HEK293T (cell line): ENCODE data around the gene TLX3.

ENCODE experiments used
- CTCF ChIA-PET: fragments of 350-600 bp; formaldehyde crosslinking; extraction: SDS; loops from one replicate; lab custom pipeline; 2021; ENCODE audit warnings: antibody characterized with exemption, inconsistent platforms; lab: Yijun Ruan, JAX
- POLR2A ChIA-PET: fragments of 350-600 bp; formaldehyde crosslinking; extraction: SDS; loops from one replicate; lab custom pipeline; 2020; ENCODE audit warnings: antibody characterized with exemption, inconsistent platforms; lab: Yijun Ruan, JAX
- DNase-seq: peaks from one replicate; pipeline ENCODE4 v3.0.0; 2012; ENCODE audit warnings: mixed read lengths; ENCODE audit errors: extremely low spot score
- ARNT ChIP-seq: fragments of 450-650 bp; IDR thresholded peaks from 2 replicates; pipeline ENCODE4 v1.6.1; 2017; ENCODE audit warnings: mild to moderate bottlenecking
- BHLHE40 ChIP-seq: fragments of 450-650 bp; IDR thresholded peaks from 2 replicates; pipeline ENCODE4 v1.6.1; 2016; ENCODE audit warnings: mild to moderate bottlenecking, moderate library complexity, borderline replicate concordance
- CTBP1 ChIP-seq: fragments of 450-650 bp; IDR thresholded peaks from 2 replicates; pipeline ENCODE4 v1.6.1; 2016; ENCODE audit warnings: borderline replicate concordance
- ELF4 ChIP-seq: fragments of 450-650 bp; IDR thresholded peaks from 2 replicates; pipeline ENCODE4 v1.6.1; 2017; ENCODE audit warnings: antibody characterized with exemption
- FOXA1 ChIP-seq: fragments of 450-650 bp; IDR thresholded peaks from 2 replicates; pipeline ENCODE4 v1.6.1; 2016; ENCODE audit warnings: mild to moderate bottlenecking
- FOXK2 ChIP-seq: fragments of 450-650 bp; IDR thresholded peaks from 2 replicates; pipeline ENCODE4 v1.6.1; 2016; ENCODE audit warnings: mild to moderate bottlenecking
- FOXM1 ChIP-seq: fragments of 450-650 bp; IDR thresholded peaks from 2 replicates; pipeline ENCODE4 v1.6.1; 2017; ENCODE audit warnings: mild to moderate bottlenecking, borderline replicate concordance
- HDGF ChIP-seq: fragments of 450-650 bp; IDR thresholded peaks from 2 replicates; pipeline ENCODE4 v1.6.1; 2017; ENCODE audit warnings: antibody characterized with exemption, borderline replicate concordance
- L3MBTL2 ChIP-seq: fragments of 450-650 bp; conservative IDR thresholded peaks from 2 replicates; pipeline ENCODE4 v1.6.1; 2016; ENCODE audit warnings: mild to moderate bottlenecking
- LEF1 ChIP-seq: fragments of 450-650 bp; IDR thresholded peaks from 2 replicates; pipeline ENCODE4 v1.6.1; 2017; ENCODE audit warnings: mild to moderate bottlenecking, borderline replicate concordance
- NFRKB ChIP-seq: fragments of 450-650 bp; IDR thresholded peaks from 2 replicates; pipeline ENCODE4 v1.6.1; 2016; ENCODE audit warnings: mild to moderate bottlenecking, moderate library complexity
- SP1 ChIP-seq: fragments of 450-650 bp; IDR thresholded peaks from 2 replicates; pipeline ENCODE4 v1.6.1; 2017
- SUZ12 ChIP-seq: fragments of 450-650 bp; IDR thresholded peaks from 2 replicates; pipeline ENCODE4 v1.6.1; 2016; ENCODE audit warnings: mild to moderate bottlenecking
- TARDBP ChIP-seq: fragments of 450-650 bp; IDR thresholded peaks from 2 replicates; pipeline ENCODE4 v1.6.1; 2016
- ZNF384 ChIP-seq: fragments of 450-650 bp; IDR thresholded peaks from 2 replicates; pipeline ENCODE4 v1.6.1; 2016
- TF ChIP-seq, protein P1 (sequence below): fragments of 450-650 bp; IDR thresholded peaks from 2 replicates; pipeline ENCODE4 v1.6.1; 2016

The TLX3 gene

DNA sequence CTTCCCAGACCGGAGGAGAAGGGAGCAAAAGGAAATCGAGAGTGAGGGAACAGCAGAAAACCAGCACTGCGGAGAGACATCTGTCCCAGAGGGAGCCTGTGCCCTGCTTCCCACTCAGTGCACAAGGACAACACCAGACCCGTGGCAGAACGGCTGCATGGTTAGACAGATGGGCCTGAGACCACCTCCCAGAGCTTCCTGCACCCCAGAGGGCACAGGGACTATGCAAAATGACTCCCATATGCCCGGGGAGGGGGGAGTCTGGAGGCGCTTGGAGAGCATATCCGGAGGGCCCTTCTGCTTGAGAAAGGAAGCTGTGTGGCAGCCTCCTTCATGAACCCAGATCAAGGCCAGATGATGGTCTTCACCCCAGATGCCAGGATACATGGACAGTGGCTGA is 26.6 kb downstream of the TLX3 start:
- TF ChIP-seq LEF1, result no peak
- TF ChIP-seq NFRKB, result no peak
- no peak for TF ChIP-seq ARNT
- no peak for TF ChIP-seq FOXK2
- TF ChIP-seq SP1, result no peak
- TF ChIP-seq TARDBP, result no peak
- no peak for DNase-seq

GRCh38 chr5:171336521-171337209 is 27.6 kb downstream of the TLX3 start:
- TF ChIP-seq L3MBTL2, result no peak
- TF ChIP-seq CTBP1, result no peak
- TF ChIP-seq SUZ12, result no peak
- TF ChIP-seq, protein P1, sequence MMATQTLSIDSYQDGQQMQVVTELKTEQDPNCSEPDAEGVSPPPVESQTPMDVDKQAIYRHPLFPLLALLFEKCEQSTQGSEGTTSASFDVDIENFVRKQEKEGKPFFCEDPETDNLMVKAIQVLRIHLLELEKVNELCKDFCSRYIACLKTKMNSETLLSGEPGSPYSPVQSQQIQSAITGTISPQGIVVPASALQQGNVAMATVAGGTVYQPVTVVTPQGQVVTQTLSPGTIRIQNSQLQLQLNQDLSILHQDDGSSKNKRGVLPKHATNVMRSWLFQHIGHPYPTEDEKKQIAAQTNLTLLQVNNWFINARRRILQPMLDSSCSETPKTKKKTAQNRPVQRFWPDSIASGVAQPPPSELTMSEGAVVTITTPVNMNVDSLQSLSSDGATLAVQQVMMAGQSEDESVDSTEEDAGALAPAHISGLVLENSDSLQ, result no peak
- no peak for TF ChIP-seq SP1
- TF ChIP-seq NFRKB, result no peak
- TF ChIP-seq LEF1, result no peak
- ChIA-PET POLR2A (no interaction called here), CTCF (interaction anchor here (0.8 to 1.4 kb wide), 7 partner anchors 63 to 591 kb away, joined by 3 to 9 read pairs (median 5); no protein-coding TSS in a partner anchor)
- no peak for DNase-seq

More for the DNA sequence above, 26.6 kb downstream of the TLX3 start:
- ChIA-PET CTCF (interaction anchor here (0.9 to 1.3 kb wide), 2 partner anchors 128 to 376 kb away, joined by 3 to 5 read pairs; no protein-coding TSS in a partner anchor), POLR2A (no interaction called here)

DNA sequence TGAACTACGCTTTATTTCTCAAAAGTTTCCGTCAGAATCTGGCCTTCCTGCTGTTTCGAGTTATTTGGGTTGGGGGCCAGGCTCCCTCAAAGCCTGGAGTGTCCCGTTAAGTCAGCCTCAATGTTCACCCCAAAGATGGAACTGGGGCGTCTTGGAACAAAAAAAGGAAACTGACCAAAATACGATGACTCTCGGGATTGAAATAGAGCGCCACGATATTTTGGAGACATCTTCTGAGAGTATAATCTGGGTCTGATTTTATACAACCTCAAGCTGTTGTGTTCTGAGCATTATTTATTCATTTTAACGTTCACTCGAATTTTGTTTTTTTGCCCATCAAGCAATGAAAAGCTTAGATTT is 28.1 kb downstream of the TLX3 start:
- DNase-seq, result no peak

DNA sequence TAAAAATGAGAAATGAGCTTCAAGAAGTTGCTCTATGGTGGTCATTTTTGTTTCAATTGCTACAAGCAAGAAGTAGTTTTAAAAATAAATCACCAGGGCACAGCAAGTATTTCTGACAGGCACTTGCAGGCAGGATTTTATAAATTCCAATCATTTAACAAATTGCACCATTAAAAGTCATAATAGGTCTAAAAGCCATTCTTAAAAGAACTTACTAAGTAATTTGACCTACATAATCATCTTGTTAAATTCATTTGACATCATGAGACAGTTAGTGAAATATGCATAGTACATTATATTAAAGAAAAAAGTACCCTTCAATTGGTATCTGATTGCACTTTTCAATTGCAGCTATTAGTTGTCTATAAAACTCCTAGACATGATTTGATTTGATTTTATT is 31.0 kb downstream of the TLX3 start:
- CTCF ChIA-PET, result interaction anchor here (1.5 to 5.0 kb wide), 2 partner anchors 12 to 132 kb away, joined by 4 to 39 read pairs; no protein-coding TSS in a partner anchor
- no peak for TF ChIP-seq ELF4
- TF ChIP-seq, protein P1, result peak; percentile 83
- no peak for DNase-seq
- POLR2A ChIA-PET, result interaction anchor here (0.9 kb wide), 1 partner anchor 31 kb away, joined by 3 read pairs; no protein-coding TSS in a partner anchor

More for the DNA sequence above, 28.1 kb downstream of the TLX3 start:
- CTCF ChIA-PET, result interaction anchor here (0.7 to 1.4 kb wide), 6 partner anchors 64 to 592 kb away, joined by 3 to 9 read pairs (median 4); no protein-coding TSS in a partner anchor
- no peak for TF ChIP-seq ELF4
- no peak for TF ChIP-seq FOXK2
- no peak for TF ChIP-seq NFRKB
- no peak for TF ChIP-seq HDGF
- TF ChIP-seq, protein P1, result no peak
- TF ChIP-seq LEF1, result no peak
- TF ChIP-seq CTBP1, result no peak
- TF ChIP-seq BHLHE40, result no peak
- no peak for TF ChIP-seq FOXM1
- TF ChIP-seq ARNT, result no peak
- TF ChIP-seq ZNF384, result no peak
- POLR2A ChIA-PET, result no interaction called here

GRCh38 chr5:171340491-171340890 is 31.4 kb downstream of the TLX3 start:
- ChIA-PET POLR2A (interaction anchor here (0.9 kb wide), 1 partner anchor 32 kb away, joined by 3 read pairs; no protein-coding TSS in a partner anchor), CTCF (interaction anchor here (0.6 to 5.0 kb wide), 4 partner anchors 11 to 146 kb away, joined by 3 to 39 read pairs (median 4); no protein-coding TSS in a partner anchor)
- DNase-seq, result no peak
- TF ChIP-seq ELF4, result no peak
- TF ChIP-seq CTBP1, result no peak

GRCh38 chr5:171342362-171343111 is 33.5 kb downstream of the TLX3 start:
- ChIA-PET CTCF (interaction anchor here (0.5 to 5.0 kb wide), 16 partner anchors 10 to 598 kb away, joined by 3 to 39 read pairs (median 4); partner anchors contain the start of gene TLX3), POLR2A (no interaction called here)
- peak; percentile 79 for DNase-seq
- TF ChIP-seq, protein P1, result peak; percentile 68
- TF ChIP-seq SP1 (no peak), TARDBP (no peak), FOXA1 (no peak), BHLHE40 (no peak), ZNF384 (no peak)
